Prostate gland (tissue), 2 donors: Measurements from ENCODE around the gene EIF3L.

Source experiments
- POLR2A ChIP-seq: fragments of 450-650 bp; IDR thresholded peaks from one replicate; pipeline ENCODE4 v1.6.1; 2016; ENCODE audit warnings: antibody characterized with exemption, mild to moderate bottlenecking
- POLR2AphosphoS5 ChIP-seq: sonication (generic); formaldehyde crosslinking; IDR thresholded peaks from one replicate; pipeline ENCODE4 v1.6.1; 2017; ENCODE audit warnings: antibody characterized with exemption
- TF ChIP-seq, protein P1 (sequence below), 4 experiments: fragments of 200-600 bp in 2 of 4; fragments of 450-650 bp in 2 of 4; sonication (generic) in 2 of 4; IDR thresholded peaks; 1 replicate in 3 of 4; 2 replicates in 1 of 4; pipeline ENCODE4 v1.5.1; 2016 to 2019; ENCODE audit warnings: antibody characterized with exemption in 4 of 4, mild to moderate bottlenecking in 2 of 4, moderate library complexity in 2 of 4

DNA sequence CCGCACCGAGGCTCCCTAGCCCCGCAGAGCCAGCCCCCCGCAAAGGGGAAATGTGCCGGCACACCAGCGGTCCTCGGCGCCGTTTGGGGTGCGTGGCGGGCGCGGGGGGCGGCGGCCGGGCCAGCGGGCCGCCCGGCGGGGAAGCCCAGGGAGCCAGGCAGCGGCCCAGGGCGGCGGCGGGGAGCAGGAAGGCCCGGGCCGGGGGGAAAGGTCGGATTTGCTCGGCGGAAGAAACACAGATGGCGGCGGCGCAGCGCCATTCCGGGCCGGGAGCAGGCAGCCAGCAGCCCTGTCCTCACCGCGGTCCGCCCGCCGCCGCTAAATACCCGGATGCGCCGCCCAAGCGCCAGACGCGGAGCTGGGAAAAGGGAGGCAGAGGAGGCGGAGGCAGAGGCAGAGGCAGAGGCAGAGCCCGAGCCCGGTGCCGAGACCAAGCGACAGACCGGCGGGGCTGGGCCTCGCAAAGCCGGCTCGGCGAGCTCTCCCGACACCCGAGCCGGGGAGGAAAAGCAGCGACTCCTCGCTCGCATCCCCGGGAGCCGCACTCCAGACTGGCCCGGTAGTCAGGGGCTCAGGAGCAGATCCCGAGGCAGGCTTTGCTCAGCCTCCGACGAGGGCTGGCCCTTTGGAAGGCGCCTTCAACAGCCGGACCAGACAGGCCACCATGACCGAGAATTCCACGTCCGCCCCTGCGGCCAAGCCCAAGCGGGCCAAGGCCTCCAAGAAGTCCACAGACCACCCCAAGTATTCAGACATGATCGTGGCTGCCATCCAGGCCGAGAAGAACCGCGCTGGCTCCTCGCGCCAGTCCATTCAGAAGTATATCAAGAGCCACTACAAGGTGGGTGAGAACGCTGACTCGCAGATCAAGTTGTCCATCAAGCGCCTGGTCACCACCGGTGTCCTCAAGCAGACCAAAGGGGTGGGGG lies 44.1 kb upstream of the EIF3L start:
- TF ChIP-seq, protein P1, sequence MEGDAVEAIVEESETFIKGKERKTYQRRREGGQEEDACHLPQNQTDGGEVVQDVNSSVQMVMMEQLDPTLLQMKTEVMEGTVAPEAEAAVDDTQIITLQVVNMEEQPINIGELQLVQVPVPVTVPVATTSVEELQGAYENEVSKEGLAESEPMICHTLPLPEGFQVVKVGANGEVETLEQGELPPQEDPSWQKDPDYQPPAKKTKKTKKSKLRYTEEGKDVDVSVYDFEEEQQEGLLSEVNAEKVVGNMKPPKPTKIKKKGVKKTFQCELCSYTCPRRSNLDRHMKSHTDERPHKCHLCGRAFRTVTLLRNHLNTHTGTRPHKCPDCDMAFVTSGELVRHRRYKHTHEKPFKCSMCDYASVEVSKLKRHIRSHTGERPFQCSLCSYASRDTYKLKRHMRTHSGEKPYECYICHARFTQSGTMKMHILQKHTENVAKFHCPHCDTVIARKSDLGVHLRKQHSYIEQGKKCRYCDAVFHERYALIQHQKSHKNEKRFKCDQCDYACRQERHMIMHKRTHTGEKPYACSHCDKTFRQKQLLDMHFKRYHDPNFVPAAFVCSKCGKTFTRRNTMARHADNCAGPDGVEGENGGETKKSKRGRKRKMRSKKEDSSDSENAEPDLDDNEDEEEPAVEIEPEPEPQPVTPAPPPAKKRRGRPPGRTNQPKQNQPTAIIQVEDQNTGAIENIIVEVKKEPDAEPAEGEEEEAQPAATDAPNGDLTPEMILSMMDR (IDR thresholded peaks at IDR 0.05): peak in 1 of 4 experiments; percentile 10
- peak; percentile 78 for TF ChIP-seq POLR2A
- TF ChIP-seq POLR2AphosphoS5: peak; percentile 89
